HG03103 (cell line): ENCODE measurements around the gene CCDC122.

Source experiments
- ATAC-seq: cut with Tn5 transposase; IDR thresholded peaks from one replicate; pipeline ENCODE4 v1.9.1; 2021; ENCODE audit warnings: low read depth; ENCODE audit not compliant: unreplicated experiment

CCDC122 gene

GRCh38 chr13:43878892-43879754 is at the start of gene CCDC122:
Gene CCDC122 (minus strand): TSS chr13:43879740. CDS start chr13:43869376, 10,364 bp downstream.
- peak; percentile 60 for ATAC-seq

GRCh38 chr13:43924549-43925245 is 45.2 kb upstream of the CCDC122 start:
- peak; percentile 91 for ATAC-seq

DNA sequence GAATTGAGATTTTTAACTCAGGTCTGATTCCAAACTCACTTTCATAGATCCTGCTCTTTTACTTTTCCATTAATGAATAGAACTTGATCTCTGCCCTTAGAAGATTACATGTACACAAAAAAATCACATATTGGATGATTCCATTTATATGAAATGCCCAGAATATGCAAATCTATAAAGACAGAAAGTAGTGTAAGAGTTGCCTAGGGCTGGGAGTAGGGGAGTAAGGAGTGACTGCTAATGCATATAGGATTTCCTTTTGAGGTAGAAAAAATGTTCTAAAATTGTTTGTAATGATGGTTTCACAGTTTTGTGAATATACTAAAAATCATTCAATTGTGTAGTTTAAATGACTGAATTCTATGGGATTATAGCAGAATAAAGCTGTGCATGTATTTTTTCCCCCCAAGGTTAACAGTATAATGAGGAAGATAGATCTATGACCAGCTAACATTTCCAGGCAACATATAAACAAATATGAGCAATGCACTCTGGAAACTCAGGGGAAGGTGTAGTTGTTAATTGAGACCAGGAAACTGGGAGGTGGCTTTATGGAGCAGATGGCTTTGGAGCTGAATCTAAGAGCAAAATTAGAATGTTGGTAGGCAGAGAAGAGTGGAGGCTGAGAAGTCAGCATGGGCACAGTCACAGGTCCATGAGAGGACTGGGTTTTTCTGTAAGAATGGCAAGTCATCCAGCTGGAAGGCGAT is 41.6 kb upstream of the CCDC122 start:
- ATAC-seq = no peak

GRCh38 chr13:43918636-43919035 is 39.1 kb upstream of the CCDC122 start:
- no peak for ATAC-seq

DNA sequence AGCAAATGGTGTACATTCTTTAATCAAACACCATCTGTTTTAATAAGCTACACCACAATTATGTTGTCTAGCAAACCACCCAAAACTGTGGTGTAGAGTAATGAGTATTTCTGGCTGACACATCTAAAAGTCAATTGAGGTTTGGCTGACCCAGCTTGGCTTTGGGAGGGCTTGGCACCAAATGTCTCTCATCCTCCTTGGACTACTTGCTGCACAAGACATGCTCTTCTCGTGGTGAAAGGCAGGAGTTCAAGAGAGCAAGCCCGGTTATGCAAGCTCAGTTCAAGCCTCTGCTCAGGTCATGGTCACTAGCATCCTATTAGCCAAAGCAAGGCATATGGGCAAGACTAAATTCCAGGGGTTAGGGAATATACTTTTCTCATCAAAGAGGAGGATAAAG is 37.3 kb upstream of the CCDC122 start:
- no peak for ATAC-seq

GRCh38 chr13:43915451-43915850 is 35.9 kb upstream of the CCDC122 start:
- no peak for ATAC-seq

- no peak for ATAC-seq
These were observed 32.3 kb upstream of the CCDC122 start for GRCh38 chr13:43911871-43912270.

GRCh38 chr13:43911278-43911677 is 31.7 kb upstream of the CCDC122 start:
- ATAC-seq = no peak

DNA sequence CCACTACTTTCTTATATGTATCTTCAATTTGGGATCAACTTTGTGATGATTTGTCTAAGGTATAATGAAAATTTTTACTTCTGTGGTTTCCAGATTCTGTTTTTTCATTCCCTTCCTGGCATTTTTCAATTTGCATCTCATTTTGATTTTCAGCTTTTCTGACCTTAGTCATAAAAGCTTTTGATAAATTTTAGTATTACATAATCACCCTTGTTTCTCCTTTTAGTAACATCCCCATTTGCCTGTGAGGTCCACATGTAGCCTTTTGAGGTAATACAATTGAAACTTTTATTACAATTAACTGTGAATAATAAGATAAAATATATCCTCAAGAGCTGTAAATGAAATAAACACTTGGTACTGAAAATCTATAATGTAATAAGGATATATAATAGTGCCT is 31.3 kb upstream of the CCDC122 start:
- no peak for ATAC-seq

DNA sequence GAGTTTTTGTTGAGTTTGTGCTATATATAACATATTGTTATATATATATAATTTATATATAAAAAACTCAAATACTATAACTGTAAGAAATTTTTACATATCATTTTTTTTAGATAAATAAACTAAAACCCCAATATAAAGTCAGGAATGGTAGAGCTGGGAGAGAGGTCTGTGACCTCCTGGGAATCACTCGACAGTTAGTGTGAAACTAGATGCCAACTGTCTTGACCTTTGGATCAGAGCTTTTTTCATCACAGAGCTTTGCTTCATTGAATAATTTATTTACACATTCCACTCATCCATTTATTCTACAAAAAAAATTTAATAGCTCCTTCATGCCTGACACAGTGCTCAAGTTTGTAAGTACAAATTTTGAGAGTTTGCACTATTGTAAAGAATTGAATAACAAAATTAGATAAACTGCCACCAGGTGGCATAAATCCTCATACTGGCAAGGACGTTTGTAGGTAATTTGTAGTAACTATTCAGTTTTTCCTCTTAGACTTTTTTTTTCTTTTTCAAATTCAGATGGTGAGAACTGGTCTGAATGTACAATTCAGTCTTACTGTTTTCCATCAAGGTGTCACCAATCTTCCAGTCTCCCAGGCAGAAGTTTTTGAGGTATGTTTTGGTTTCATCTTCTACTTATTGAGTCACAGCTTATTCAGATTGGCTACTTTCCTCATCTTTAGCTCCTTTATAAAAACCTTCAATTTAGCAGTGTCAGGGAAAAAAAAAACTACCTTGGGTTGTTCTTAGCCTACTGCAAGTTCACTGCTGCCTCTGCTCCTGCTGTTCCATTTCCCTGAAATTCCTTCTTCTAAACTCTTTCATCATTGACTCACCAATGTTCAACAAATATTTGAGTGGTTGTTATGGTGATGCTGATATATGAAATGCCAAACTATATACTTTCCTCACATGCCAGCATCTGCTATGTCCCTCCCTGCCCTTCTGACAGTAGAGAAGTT is 28.9 kb upstream of the CCDC122 start:
- ATAC-seq = no peak

DNA sequence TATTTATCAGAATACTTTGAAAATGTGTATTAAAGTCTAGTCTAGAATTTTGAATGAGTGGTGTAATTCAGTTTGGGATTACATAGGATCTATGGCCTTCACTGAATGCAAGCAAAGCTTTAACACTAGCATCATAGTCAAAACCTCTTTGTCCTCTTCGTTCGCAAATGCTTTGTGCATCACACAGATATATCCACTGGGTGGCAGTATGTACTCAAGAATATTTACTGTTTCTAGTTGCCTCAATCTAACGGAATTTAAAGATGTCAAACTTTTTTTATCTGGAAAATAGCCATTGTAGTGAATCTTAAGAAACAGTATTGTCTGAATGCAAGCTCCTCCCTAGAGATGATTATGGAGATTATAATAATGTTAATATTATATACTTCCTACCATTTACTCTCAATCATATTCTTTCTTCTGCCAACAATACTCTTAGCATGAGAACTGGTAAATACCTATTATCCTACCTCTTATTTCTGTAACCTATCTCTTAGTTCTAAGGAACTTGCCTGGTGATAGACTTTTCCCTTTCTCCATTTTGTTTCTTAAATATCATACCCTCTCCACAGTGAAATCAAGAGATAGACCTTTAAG is 26.0 kb upstream of the CCDC122 start:
- no peak for ATAC-seq

GRCh38 chr13:43895940-43896339 is 16.4 kb upstream of the CCDC122 start:
- ATAC-seq = no peak

- no peak for ATAC-seq
These were observed 14.9 kb upstream of the CCDC122 start for GRCh38 chr13:43894438-43894837.

DNA sequence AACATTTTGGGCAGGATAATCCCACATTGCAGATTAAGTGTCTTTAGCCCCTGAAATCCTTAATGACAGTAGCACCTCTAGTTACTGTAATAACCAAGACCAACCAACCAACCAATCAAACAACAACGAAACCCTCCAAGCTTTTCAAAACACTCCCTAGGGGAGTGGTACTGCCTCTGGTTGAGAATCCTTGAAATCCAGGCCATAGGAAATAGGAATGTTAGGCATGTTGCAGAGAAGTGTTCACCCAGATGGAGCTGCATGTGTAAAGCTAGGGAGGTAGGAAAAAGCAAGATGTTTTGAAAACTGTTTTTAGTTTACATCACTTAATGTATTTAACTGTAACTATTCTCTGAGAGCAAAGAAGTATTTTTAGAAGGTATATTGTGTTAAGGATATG is 4.7 kb upstream of the CCDC122 start:
- no peak for ATAC-seq

DNA sequence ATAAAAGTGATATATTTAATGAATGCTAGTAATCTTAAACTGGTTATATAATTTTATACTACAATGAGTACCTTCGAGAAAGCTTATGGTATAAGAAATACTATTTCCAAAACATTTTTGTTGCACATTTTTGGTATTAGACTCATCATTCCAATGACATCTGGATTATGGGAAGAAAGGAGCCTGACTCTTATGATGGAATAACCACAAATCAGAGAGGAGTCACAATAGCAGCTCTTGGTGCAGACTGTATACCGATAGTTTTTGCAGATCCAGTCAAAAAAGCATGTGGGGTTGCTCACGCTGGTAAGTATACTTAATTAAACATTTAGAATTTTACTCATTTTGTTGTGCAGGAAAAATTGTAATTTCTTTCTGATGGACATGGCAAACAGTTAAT is 4.1 kb upstream of the CCDC122 start:
- ATAC-seq = no peak

DNA sequence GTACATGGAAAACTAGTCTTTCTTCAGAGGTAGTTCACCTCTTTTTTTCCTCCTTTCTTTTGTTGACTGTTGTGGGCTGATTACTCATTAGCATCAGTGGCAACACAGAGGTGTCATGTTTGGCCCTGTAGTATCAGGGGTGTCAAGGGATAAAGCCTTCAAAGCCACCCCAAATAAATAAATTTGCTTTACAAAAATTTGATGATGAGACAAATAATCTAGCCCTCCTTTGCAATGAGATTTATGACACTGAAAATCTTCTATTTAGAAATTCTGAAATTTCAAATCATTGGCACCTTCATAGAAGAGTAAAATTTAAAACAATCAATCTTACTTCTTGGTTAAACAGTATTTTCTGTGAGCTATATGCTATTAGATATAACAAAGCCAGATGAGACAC is 2.0 kb upstream of the CCDC122 start:
- no peak for ATAC-seq

DNA sequence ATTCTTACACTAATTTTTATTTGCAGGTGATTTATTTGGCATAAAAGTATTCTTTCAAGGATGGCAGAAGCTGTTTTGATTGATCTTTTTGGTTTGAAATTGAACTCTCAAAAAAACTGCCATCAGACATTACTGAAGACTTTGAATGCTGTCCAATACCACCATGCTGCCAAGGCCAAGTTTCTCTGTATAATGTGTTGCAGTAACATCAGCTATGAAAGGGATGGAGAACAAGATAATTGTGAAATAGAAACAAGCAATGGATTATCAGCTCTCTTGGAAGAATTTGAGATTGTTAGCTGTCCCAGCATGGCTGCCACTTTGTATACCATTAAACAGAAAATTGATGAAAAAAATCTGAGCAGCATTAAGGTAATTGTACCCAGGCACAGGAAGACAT is 1.4 kb upstream of the CCDC122 start:
- ATAC-seq = no peak

- ATAC-seq = no peak
These were observed 795 bp upstream of the CCDC122 start for GRCh38 chr13:43880214-43880855.

DNA sequence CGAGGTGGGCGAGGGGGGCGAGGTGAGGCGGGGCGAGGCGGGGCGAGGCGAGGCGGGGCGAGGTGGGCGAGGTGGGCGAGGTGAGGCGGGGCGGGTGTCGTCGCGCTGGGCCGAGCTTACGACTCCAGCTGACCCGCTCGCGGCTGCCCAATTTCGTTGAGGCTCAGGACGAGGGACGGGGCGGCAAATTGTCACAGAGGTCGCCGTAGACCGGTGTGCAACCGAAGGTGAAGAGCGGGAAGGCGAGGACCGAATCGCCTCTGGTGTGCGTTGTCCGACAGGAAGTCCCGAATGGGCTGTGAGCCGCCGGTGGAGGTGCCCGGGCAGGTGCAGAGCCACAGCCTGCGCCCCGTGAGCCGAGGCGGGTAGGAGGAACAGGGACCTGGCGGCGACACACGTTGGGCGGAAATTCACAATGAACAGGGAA is 228 bp upstream of the CCDC122 start, which contains the start of gene LACC1:
Gene LACC1, plus strand, starts transcription at position 150 of the 427 bp plus-strand sequence. CDS start 1,082 bp downstream, outside the sequence.
- peak; percentile 33 for ATAC-seq
